Psoas muscle (tissue), 8 donors: ENCODE data around the gene NRN1L. TPM values are rescaled to one million over a fixed set of nuclear protein-coding genes. Genes with fewer than 3 reads are reported as not detected.

Source experiments
- ATAC-seq, 4 donors: fragments of 200-7000 bp; cut with Tn5 transposase; one replicate each; pipeline ENCODE4 v1.9.1; 2020; ENCODE audit warnings: moderate library complexity in 3 of 4, mild to moderate bottlenecking in 2 of 4
- DNase-seq, 2 donors: peaks; one replicate each; pipeline ENCODE4 v3.0.0-alpha.2; 2020
- H3K27ac ChIP-seq: fragments of 200-600 bp; one replicate; pipeline ENCODE4 v1.8.0; 2022
- H3K27me3 ChIP-seq, 3 donors: fragments of 200-600 bp in 1 of 3; one replicate each; pipeline versions ENCODE4 v1.6.1 to v1.8.0; 2013 to 2022; ENCODE audit warnings: low read length in 2 of 3, mild to moderate bottlenecking in 2 of 3, moderate library complexity in 1 of 3; ENCODE audit not compliant: insufficient read depth in 3 of 3
- H3K36me3 ChIP-seq, 2 donors: fragments of 200-600 bp in 1 of 2; one replicate each; pipeline versions ENCODE4 v1.6.1 to v1.8.0; 2013 to 2022; ENCODE audit warnings: low read depth in 1 of 2, mild to moderate bottlenecking in 1 of 2, moderate library complexity in 1 of 2; ENCODE audit not compliant: insufficient read depth in 1 of 2
- H3K4me1 ChIP-seq: fragments of 200-600 bp; one replicate; pipeline ENCODE4 v1.8.0; 2022
- H3K4me3 ChIP-seq: fragments of 200-600 bp; one replicate; pipeline ENCODE4 v1.8.0; 2022; ENCODE audit warnings: mild to moderate bottlenecking
- H3K9me3 ChIP-seq: fragments of 200-600 bp; one replicate; pipeline ENCODE4 v1.8.0; 2022
- WGBS, 3 donors: extraction: QIAGEN DNeasy Blood & Tissue Kit; methylation state at CpG; one replicate each; pipeline versions ENCODE4 v1.1.6 to v1.1.7; 2013; 5-methylcytosine and 5-hydroxymethylcytosine counted together
- intact Hi-C, 2 donors: fragments of 100-400 bp; cut with DNase I; formaldehyde crosslinking; loops; one replicate each; pipeline versions ENCODE4 v1.11.0 to v1.14.2; 2022
- polyA plus RNA-seq, 3 donors: library from polyadenylated mRNA; stranded (reverse); fragments of 200-250 nt; gene quantifications; one replicate each; pipeline ENCODE4 v1.2.3, GENCODE V29; 2013
- total RNA-seq, 4 donors: library from RNA; stranded (reverse); fragmentation: NEBNext Ultra II Directional in 2 of 4; extraction: Animal tissue kit (Norgen Biotek cat#: 25700) in 2 of 4; gene quantifications; one replicate each; pipeline versions ENCODE4 v1.2.1 to v1.2.4, GENCODE V29; 2021 to 2023
- TF ChIP-seq, protein P1 (sequence below): fragments of 200-600 bp; IDR thresholded peaks from one replicate; pipeline ENCODE4 v1.8.0; 2022; ENCODE audit warnings: antibody characterized with exemption
- donor health status: healthy with polysubstance abuse.
- donor health status: DM: no; HTN: no; CAD: no; lungs with moderate emphysema.
- donor health status: Bipolar disorder and iron deficiency.
- donor health status: healthy.
- donor health status: DM: yes; HTN: yes; CAD: no.
- donor health status: DM: no; HTN: no; CAD: no.
- donor health status: DM: no; HTN: no; CAD: no.
- donor health status: DM: yes; HTN: yes; CAD: no.

Gene NRN1L
- total and polyA plus RNA-seq, 7 donors = 0.23 to 1.1 (median 0.38) TPM; not detected in 2

- DNase-seq (peak in 1 of 2 donors; percentile 59), ATAC-seq (peak; percentile 7 to 11 (median 8))
- Histone ChIP-seq H3K4me1 (peaks cover 24% of the 10 kb centered on the region), H3K4me3 (peak overlapping the region; percentile 81), H3K36me3 (peaks cover 0 to 21% of the 10 kb centered on the region in 2 donors), H3K9me3 (no peaks in the 10 kb centered on the region), H3K27ac (peak overlapping the region; percentile 82), H3K27me3 (no peaks in the 10 kb centered on the region)
- TF ChIP-seq, protein P1, sequence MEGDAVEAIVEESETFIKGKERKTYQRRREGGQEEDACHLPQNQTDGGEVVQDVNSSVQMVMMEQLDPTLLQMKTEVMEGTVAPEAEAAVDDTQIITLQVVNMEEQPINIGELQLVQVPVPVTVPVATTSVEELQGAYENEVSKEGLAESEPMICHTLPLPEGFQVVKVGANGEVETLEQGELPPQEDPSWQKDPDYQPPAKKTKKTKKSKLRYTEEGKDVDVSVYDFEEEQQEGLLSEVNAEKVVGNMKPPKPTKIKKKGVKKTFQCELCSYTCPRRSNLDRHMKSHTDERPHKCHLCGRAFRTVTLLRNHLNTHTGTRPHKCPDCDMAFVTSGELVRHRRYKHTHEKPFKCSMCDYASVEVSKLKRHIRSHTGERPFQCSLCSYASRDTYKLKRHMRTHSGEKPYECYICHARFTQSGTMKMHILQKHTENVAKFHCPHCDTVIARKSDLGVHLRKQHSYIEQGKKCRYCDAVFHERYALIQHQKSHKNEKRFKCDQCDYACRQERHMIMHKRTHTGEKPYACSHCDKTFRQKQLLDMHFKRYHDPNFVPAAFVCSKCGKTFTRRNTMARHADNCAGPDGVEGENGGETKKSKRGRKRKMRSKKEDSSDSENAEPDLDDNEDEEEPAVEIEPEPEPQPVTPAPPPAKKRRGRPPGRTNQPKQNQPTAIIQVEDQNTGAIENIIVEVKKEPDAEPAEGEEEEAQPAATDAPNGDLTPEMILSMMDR = no peak
- WGBS, 3 donors = 22 to 35% (median 29%) methylated on average over 12 to 13 of the region's 13 CpGs
- intact Hi-C loops = loop anchor here in 1 of 2 donors (10.0 kb wide), 1 partner anchor 410 kb away; the partner anchor contains the start of gene RIPOR1
These were observed 49.8 kb downstream of the NRN1L start for GRCh38 chr16:67934306-67935100.

DNA sequence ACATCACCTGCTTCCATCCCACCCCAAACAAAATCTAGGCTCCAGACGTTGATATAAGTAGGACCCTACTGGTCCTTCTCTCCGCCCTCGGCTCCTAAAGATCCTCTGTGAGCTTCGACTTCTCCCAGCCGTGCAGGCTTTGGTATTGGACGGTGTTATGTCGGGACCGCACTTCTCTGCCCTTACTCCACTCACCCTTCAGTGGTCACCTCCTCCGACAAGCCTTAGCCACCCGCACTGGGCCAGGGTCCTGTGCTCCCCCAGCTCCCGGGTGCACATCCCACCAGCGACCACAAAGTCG, 50.4 kb downstream of the NRN1L start:
- TF ChIP-seq, protein P1 = no peak

DNA sequence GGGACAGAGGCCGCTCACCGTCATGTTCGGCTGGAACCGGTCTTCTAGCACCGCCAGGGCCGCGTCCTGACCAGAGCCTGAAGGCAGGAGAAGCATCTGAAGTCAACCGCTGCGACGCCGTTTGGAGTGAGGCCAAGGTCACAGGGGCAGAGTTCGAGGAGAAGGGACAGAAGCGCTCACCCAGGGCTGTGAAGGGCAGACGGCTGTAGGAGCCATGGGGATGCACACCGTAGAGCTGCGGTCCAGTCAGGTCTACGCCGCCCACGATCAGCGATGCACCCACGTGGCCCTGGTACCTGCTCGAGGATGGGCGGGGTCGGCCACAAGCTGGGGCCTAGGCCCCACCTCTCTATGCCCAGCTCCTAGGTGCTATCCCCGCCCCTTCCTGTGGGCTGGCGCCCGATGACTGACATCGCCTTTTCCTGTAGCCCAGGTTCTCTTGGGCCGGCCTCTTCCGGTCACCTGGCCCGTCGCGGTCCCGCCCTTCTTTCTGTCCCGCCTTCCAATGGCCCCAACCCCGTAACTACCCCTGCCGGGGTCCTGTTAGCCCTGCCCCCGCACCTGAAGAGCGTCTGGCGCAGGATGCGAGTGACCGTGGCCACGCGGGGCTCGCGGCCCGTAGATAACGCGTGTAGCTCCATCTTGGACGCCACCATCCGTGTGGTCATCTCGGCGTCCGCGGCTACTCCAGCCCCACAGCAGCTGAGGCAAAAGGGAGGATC, 50.9 kb downstream of the NRN1L start:
- DNase-seq = peak; percentile 93 to 96
- TF ChIP-seq, protein P1 = no peak
- intact Hi-C loops = loop anchor here in 1 of 2 donors (10.0 kb wide), 1 partner anchor 411 kb away; the partner anchor contains the start of gene RIPOR1
- peaks cover 0 to 23% of the 10 kb centered on the region in 2 donors for H3K36me3 ChIP-seq
- peak overlapping the region; percentile 82 for H3K27ac ChIP-seq
- H3K9me3 ChIP-seq = no peaks in the 10 kb centered on the region
- 2 to 3% (median 2%) methylated on average over 49 to 55 of the region's 55 CpGs for WGBS, 3 donors
- peak; percentile 89 to 92 (median 92) for ATAC-seq
- no peaks in the 10 kb centered on the region for H3K27me3 ChIP-seq
- peaks cover 24% of the 10 kb centered on the region for H3K4me1 ChIP-seq
- peak overlapping the region; percentile 81 for H3K4me3 ChIP-seq

More for the DNA sequence above, 50.4 kb downstream of the NRN1L start:
- peaks cover 24% of the 10 kb centered on the region for H3K4me1 ChIP-seq
- intact Hi-C loops = loop anchor here in 1 of 2 donors (10.0 kb wide), 1 partner anchor 410 kb away; the partner anchor contains the start of gene RIPOR1
- no peaks in the 10 kb centered on the region for H3K27me3 ChIP-seq
- peak overlapping the region; percentile 82 for H3K27ac ChIP-seq
- DNase-seq = no peak
- H3K36me3 ChIP-seq = peaks cover 0 to 23% of the 10 kb centered on the region in 2 donors
- H3K4me3 ChIP-seq = peak overlapping the region; percentile 81
- WGBS, 3 donors = 9 to 17% (median 13%) methylated on average over 13 of the region's 13 CpGs
- ATAC-seq = peak; percentile 3 to 20 (median 16)
- no peaks in the 10 kb centered on the region for H3K9me3 ChIP-seq

Other genes with a start within 250 kb of the NRN1L start
- 1 to 10 TPM in 1 of 4 donors, under 1 TPM in 2, not detected in 1; 0.59 to 1.1 (median 0.63) TPM for gene CARMIL2, start 239.7 kb upstream of the NRN1L start, total RNA-seq
- gene CARMIL2, start 239.7 kb upstream of the NRN1L start, polyA plus RNA-seq = under 1 TPM; 0.17 to 0.46 (median 0.30) TPM
- 10 to 100 TPM in 1 of 4 donors, 1 to 10 TPM in 3; 4.9 to 10.2 (median 7.4) TPM for gene ACD, start 224.6 kb upstream of the NRN1L start, total RNA-seq
- 10 to 100 TPM in 2 of 3 donors, 1 to 10 TPM in 1; 8.9 to 16.7 (median 12.6) TPM for gene ACD, start 224.6 kb upstream of the NRN1L start, polyA plus RNA-seq
- gene PARD6A, start 223.9 kb upstream of the NRN1L start, total RNA-seq = 1 to 10 TPM; 4.9 to 6.8 (median 5.9) TPM
- gene PARD6A, start 223.9 kb upstream of the NRN1L start, polyA plus RNA-seq = 10 to 100 TPM in 1 of 3 donors, 1 to 10 TPM in 2; 8.0 to 11.0 (median 9.9) TPM
- 1 to 10 TPM; 6.5 to 7.6 (median 7.1) TPM for gene ENKD1, start 218.1 kb upstream of the NRN1L start, total RNA-seq
- gene ENKD1, start 218.1 kb upstream of the NRN1L start, polyA plus RNA-seq = 10 to 100 TPM; 17.5 to 20.7 (median 19.2) TPM
- 1 to 10 TPM; 5.1 to 7.3 (median 5.9) TPM for gene C16orf86, start 218.1 kb upstream of the NRN1L start, total RNA-seq
- 1 to 10 TPM; 2.6 to 6.5 (median 4.5) TPM for gene C16orf86, start 218.1 kb upstream of the NRN1L start, polyA plus RNA-seq
- gene GFOD2, start 165.6 kb upstream of the NRN1L start, total RNA-seq = 10 to 100 TPM in 1 of 4 donors, 1 to 10 TPM in 3; 8.0 to 11.3 (median 9.0) TPM
- 10 to 100 TPM; 12.2 to 17.3 (median 17.0) TPM for gene GFOD2, start 165.6 kb upstream of the NRN1L start, polyA plus RNA-seq
- gene RANBP10, start 78.3 kb upstream of the NRN1L start, total RNA-seq = 10 to 100 TPM; 17.6 to 27.9 (median 25.2) TPM
- 10 to 100 TPM in 2 of 3 donors, 1 to 10 TPM in 1; 9.1 to 16.3 (median 11.1) TPM for gene RANBP10, start 78.3 kb upstream of the NRN1L start, polyA plus RNA-seq
- gene TSNAXIP1, start 78.0 kb upstream of the NRN1L start, total RNA-seq = under 1 TPM; 0.29 to 0.88 (median 0.60) TPM
- 1 to 10 TPM in 1 of 3 donors, under 1 TPM in 2; 0.27 to 1.4 (median 0.65) TPM for gene TSNAXIP1, start 78.0 kb upstream of the NRN1L start, polyA plus RNA-seq
- gene THAP11, start 42.6 kb upstream of the NRN1L start, total RNA-seq = 10 to 100 TPM; 30.2 to 37.8 (median 35.0) TPM
- gene THAP11, start 42.6 kb upstream of the NRN1L start, polyA plus RNA-seq = 10 to 100 TPM; 31.9 to 78.6 (median 35.0) TPM
- 100 to 1,000 TPM in 2 of 4 donors, 10 to 100 TPM in 2; 77.4 to 104 (median 96.8) TPM for gene NUTF2, start 38.0 kb upstream of the NRN1L start, total RNA-seq
- 100 to 1,000 TPM; 129 to 170 (median 134) TPM for gene NUTF2, start 38.0 kb upstream of the NRN1L start, polyA plus RNA-seq
- 10 to 100 TPM; 17.2 to 26.4 (median 19.2) TPM for gene CENPT, start 37.2 kb upstream of the NRN1L start, total RNA-seq
- gene CENPT, start 37.2 kb upstream of the NRN1L start, polyA plus RNA-seq = 10 to 100 TPM; 13.8 to 19.9 (median 19.9) TPM
- 10 to 100 TPM; 33.8 to 52.1 (median 42.1) TPM for gene EDC4, start 11.8 kb upstream of the NRN1L start, total RNA-seq
- 10 to 100 TPM; 21.1 to 32.2 (median 23.8) TPM for gene EDC4, start 11.8 kb upstream of the NRN1L start, polyA plus RNA-seq
- 10 to 100 TPM; 11.3 to 18.8 (median 16.4) TPM for gene PSKH1, start 8.4 kb downstream of the NRN1L start, total RNA-seq
- gene PSKH1, start 8.4 kb downstream of the NRN1L start, polyA plus RNA-seq = 10 to 100 TPM in 2 of 3 donors, 1 to 10 TPM in 1; 9.6 to 16.9 (median 11.0) TPM
- gene CTRL, start 47.0 kb downstream of the NRN1L start, total RNA-seq = 1 to 10 TPM in 1 of 4 donors, under 1 TPM in 3; 0.27 to 1.1 (median 0.79) TPM
- 1 to 10 TPM; 1.1 TPM for gene CTRL, start 47.0 kb downstream of the NRN1L start, polyA plus RNA-seq
- 10 to 100 TPM; 27.6 to 34.7 (median 31.6) TPM for gene PSMB10, start 52.0 kb downstream of the NRN1L start, total RNA-seq
- gene PSMB10, start 52.0 kb downstream of the NRN1L start, polyA plus RNA-seq = 10 to 100 TPM; 55.0 to 98.6 (median 67.3) TPM
- gene LCAT, start 59.2 kb downstream of the NRN1L start, total RNA-seq = 10 to 100 TPM in 2 of 4 donors, 1 to 10 TPM in 2; 5.9 to 15.1 (median 10.2) TPM
- gene LCAT, start 59.2 kb downstream of the NRN1L start, polyA plus RNA-seq = 1 to 10 TPM; 4.1 to 8.6 (median 4.7) TPM
- gene SLC12A4, start 83.8 kb downstream of the NRN1L start, total RNA-seq = 10 to 100 TPM; 24.1 to 89.5 (median 34.9) TPM
- gene SLC12A4, start 83.8 kb downstream of the NRN1L start, polyA plus RNA-seq = 10 to 100 TPM; 18.3 to 34.8 (median 26.0) TPM
- gene DPEP3, start 95.6 kb downstream of the NRN1L start, total RNA-seq = under 1 TPM in 3 of 4 donors, not detected in 1; 0.10 to 0.22 (median 0.17) TPM
- gene DPEP3, start 95.6 kb downstream of the NRN1L start, polyA plus RNA-seq = under 1 TPM in 2 of 3 donors, not detected in 1; 0.12 to 0.45 TPM
- 1 to 10 TPM in 1 of 4 donors, under 1 TPM in 2, not detected in 1; 0.25 to 1.1 (median 0.82) TPM for gene DPEP2, start 114.6 kb downstream of the NRN1L start, total RNA-seq
- under 1 TPM; 0.23 to 0.29 (median 0.27) TPM for gene DPEP2, start 114.6 kb downstream of the NRN1L start, polyA plus RNA-seq
- gene DPEP2NB, start 131.0 kb downstream of the NRN1L start, total RNA-seq = not detected
- under 1 TPM in 1 of 3 donors, not detected in 2; 0.05 TPM for gene DPEP2NB, start 131.0 kb downstream of the NRN1L start, polyA plus RNA-seq
- gene DDX28, start 138.3 kb downstream of the NRN1L start, total RNA-seq = 10 to 100 TPM; 10.0 to 19.3 (median 14.4) TPM
- 10 to 100 TPM; 11.9 to 20.2 (median 12.6) TPM for gene DDX28, start 138.3 kb downstream of the NRN1L start, polyA plus RNA-seq
- gene DUS2, start 138.4 kb downstream of the NRN1L start, total RNA-seq = 10 to 100 TPM in 2 of 4 donors, 1 to 10 TPM in 2; 7.0 to 10.5 (median 9.8) TPM
- gene DUS2, start 138.4 kb downstream of the NRN1L start, polyA plus RNA-seq = 10 to 100 TPM in 1 of 3 donors, 1 to 10 TPM in 2; 3.4 to 15.1 (median 9.5) TPM
- 10 to 100 TPM; 40.8 to 53.5 (median 44.0) TPM for gene NFATC3, start 200.5 kb downstream of the NRN1L start, total RNA-seq
- gene NFATC3, start 200.5 kb downstream of the NRN1L start, polyA plus RNA-seq = 10 to 100 TPM in 2 of 3 donors, 1 to 10 TPM in 1; 9.8 to 43.1 (median 17.3) TPM